Stimulated activated CD4-positive, alpha-beta T cell treated with anti-CD3 and anti-CD28 coated beads, Interleukin-1b, Interleukin-23, amount 100 ng/mL, for 1 hour (primary cell): ENCODE measurements around the gene KRTDAP.

Source experiments
- DNase-seq, 2 donors: peaks; one replicate each; pipeline ENCODE4 v3.0.0-alpha.2; 2020; ENCODE audit warnings: low read depth in 2 of 2

The KRTDAP gene, protein sequence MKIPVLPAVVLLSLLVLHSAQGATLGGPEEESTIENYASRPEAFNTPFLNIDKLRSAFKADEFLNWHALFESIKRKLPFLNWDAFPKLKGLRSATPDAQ

DNA sequence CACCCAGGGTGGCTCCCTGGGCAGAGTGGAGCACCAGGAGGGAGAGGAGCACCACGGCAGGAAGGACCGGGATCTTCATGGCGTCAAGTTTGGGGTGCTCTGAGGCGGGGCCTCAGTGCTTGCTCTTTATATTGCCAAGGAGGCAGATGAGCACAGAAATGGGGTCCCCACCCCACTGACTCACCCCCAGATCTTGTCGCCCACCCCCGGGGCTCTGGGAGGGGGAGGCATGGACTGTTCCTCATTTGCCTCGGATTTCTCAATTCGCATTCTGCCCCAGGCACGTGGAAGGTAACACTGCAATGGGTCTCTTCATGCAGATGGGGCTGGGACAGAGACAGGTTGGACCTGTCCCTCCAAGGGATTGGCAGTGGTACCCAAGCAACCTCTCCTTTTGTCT is at the start of gene KRTDAP:
TSS of gene KRTDAP (minus strand) at position 101 of the 400 bp plus-strand sequence. CDS start at position 79, 22 bp downstream.
- DNase-seq: no peak

DNA sequence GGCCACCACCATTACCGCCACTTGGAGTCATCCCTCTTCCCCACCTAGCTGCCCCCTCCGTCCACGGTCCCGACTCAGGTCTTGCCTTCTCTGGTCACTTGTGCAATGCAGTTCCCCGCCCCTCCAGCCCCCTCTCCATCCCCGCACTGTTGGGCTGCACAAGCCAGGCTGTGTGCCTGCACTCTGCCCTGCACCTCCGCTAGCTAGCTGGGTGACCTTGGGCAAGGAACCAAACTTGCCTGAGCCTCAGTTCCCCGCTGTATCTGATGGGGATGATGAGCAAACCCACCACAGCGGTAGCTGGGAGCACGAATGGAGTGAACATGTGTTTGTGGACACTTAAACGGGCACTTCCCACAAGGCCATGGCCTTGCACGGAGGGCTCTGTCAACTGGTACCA is 49.6 kb upstream of the KRTDAP start:
- DNase-seq: no peak

GRCh38 chr19:35539314-35539713 is 49.0 kb upstream of the KRTDAP start:
- DNase-seq: no peak

- DNase-seq: no peak
Measured at GRCh38 chr19:35534803-35535480, 44.7 kb upstream of the KRTDAP start.

DNA sequence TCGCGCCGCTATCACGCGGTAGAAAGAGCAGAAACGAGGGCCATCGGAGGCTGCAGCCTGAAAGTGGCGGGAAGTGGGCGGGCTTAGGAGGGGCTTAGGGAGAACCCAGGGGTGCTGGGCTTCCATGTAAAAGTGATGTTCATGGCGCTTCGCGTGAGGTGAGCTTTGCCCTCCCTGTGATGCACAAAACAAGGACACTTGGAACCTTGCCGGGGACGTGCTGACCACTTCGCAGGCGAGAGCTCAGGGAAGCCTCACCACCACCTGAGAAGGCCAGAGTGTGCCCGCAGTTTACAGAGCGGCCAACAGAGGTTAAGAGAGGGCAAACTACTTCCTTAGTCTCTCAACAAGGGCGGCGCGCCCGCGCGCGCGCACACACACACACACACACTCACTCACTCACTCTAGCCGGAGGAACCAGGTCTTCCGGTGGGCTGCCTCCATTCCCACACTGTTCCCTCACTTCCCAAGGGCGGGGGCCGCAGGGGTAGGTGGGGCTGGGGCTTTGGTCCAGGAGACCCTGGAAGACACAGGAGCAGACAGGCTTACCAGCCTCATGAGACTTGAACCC is 43.6 kb upstream of the KRTDAP start:
- no peak for DNase-seq

GRCh38 chr19:35533201-35533821 is 43.0 kb upstream of the KRTDAP start, which contains the start of gene GAPDHS:
Gene GAPDHS (plus strand): TSS chr19:35533456. CDS start chr19:35533528, 72 bp downstream.
- no peak for DNase-seq

DNA sequence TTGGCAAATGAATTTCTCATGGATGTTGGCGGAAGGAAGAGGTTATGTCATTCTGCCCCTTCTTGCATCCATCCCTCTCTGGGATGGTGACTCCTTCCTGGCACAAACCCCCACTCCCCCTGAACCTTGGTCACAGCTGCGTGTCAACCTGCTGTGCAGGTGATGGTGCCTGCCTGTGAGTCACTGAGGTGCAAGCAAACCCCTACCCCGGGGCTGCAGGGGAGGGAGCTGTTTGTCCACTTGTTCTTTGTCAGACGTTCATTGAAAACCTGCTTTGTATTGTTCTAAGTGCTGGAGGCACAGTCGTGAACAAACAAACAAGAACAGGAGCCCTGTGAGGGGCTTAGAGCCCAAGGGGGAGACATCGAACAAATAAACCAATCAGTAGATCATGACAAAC is 41.0 kb upstream of the KRTDAP start:
- no peak for DNase-seq

- no peak for DNase-seq
Measured at GRCh38 chr19:35529241-35530218, 39.3 kb upstream of the KRTDAP start.

GRCh38 chr19:35528218-35529038 is 38.2 kb upstream of the KRTDAP start, which contains the start of gene SBSN:
Gene SBSN (minus strand): TSS chr19:35528311. CDS start chr19:35528281, 30 bp downstream.
- no peak for DNase-seq

GRCh38 chr19:35525873-35526272 is 35.6 kb upstream of the KRTDAP start:
- DNase-seq: no peak

GRCh38 chr19:35524181-35524837 is 34.0 kb upstream of the KRTDAP start:
- DNase-seq: no peak

DNA sequence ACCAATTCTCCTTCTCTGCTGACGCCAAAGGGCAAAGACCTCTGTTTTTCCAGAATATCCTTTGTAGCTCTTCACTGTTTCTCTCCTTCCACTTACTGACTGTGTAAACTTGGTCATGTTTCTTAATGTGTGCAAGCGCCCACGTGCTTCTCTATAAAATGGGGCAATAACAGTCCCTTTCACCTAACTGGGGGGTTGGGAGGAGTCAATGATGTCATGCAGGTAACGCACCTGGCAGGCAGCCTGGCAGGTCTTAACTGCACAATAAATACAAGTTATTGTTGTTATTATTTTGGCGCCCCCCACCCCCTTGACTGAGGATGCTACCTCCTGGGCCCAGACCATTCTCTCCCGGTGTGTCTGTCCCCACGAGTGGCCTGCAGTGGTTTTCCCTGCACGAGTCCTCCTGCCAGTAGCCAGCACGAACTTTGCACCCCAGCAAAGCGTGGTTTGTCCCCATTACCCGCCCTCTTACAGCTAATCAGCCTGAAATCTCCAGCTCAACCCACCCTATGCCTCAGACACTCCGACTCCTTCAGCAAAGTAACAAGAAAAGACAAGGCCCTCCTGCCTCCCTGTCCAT is 32.6 kb upstream of the KRTDAP start:
- DNase-seq: no peak

- DNase-seq: no peak
Measured at GRCh38 chr19:35521124-35521743, 31.0 kb upstream of the KRTDAP start.

DNA sequence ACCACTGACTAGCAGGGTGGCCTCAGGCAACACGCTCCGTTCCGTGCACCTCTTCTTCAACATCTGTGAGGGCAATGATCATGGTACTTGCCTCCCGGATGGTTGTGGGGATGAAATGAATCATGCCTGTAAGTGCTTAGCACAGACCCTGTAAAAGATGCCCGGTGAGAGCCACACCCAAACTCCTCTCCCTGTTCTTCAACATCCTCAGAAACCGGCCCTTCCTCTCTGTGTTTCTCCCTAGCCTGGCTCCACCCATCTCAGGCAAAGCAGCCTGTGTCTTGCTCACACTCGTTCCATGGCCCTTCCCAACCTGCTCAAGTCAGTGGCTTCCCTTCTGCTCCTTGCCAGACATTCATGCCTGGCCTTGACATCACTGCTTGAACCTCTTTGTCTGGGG is 29.0 kb upstream of the KRTDAP start:
- DNase-seq: no peak

DNA sequence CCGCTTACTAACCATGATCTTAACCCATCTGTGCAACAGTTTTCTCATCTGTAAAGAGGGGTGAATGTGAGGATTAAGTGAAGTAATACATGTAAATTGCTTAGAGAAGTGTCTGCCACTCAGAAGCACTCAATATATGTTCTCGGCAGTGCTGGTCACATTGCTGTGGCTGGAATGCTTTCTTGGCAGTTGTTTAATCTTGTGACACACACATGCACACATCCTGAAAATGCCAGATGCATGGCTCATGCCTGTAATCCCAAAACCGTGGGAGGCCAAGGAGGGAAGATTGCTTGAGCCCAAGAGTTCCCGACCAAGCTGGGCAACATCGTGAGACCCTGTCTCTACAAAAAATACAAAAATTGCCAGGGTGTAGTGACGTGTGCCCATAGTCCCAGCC is 28.0 kb upstream of the KRTDAP start:
- no peak for DNase-seq

- no peak for DNase-seq
Measured at GRCh38 chr19:35517342-35517741, 27.1 kb upstream of the KRTDAP start.

DNA sequence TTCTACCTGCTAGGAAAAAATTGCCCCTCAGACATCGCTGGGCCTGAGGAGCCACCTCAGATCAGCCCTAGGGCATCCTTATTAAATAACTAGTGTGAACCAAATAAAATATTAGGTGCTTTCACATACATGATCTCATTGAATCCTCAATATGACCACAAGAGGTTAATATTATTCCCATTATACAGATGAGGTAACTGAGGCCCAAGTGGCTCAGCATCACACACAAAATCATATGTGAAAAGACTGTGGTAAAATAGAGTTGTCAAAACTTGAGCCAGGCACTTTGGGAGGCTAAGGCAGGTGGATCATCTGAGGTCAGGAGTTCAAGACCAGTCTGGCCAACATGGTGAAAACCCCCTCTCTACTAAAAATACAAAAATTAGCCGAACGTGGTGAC is 26.0 kb upstream of the KRTDAP start:
- DNase-seq: no peak

DNA sequence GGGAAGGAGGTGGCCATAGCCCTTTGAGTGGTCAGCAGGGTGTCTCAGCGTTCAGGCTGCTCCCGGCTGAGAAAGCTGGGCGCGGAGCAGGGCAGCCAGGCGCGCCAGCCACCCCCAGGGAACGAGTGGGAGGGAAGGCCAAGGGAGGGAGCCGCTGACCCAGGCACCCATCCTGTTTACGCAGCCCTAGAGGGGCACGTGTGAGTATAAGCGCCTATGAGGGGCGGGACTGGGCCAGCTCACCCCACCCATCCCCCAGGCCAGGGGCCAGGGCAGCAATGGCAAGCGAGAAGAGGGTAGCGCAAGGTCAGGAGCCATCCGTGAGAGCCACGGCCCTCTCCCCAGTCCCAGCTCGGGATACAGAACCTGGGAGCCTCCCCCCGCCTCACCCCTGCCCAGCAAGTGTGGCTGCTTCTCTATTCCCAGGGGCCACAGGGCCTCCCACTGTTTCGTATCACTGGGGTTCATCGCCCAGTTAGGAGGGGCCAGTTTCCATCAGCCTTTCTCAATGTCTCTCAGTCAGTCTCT is 24.1 kb upstream of the KRTDAP start:
- DNase-seq: no peak

DNA sequence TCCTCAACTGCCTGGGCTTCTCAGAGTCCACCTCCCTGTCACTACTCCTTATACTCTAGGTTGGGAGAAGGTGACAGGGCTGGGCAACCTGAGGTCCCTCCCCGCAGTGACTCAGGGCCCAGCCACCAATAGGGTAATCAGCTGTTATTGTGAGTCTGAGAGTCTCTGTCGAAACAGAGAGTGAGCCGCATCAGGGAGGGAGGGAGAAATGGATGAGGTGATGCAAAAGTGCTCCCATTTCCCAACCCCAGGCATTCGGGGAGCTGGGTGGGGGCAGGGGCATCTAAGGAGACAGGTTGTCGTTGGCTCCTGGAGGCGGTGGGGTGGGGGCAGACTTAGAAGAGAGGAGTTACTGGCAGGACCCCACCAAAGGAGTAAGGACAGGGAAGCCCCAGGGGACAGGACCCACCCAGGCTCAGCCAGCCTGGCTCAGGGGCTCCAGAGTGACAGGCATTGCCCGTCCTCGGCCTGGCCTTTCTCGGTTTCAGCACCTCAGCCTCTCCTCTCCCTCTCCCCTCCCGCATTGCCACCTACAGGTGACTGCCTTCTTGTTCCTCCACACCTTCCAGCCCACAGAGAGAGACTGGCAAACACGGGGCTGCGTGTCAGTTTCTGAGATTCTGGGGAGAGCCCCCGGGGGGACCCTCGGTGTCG is 23.5 kb upstream of the KRTDAP start, which contains the start of gene DMKN:
TSS of gene DMKN (minus strand) at position 22 of the 654 bp plus-strand sequence. CDS start 174 bp downstream, outside the sequence.
- DNase-seq: no peak
